Stimulated activated CD8-positive, alpha-beta memory T cell treated with anti-CD3 and anti-CD28 coated beads, Interleukin-12 subunit alpha, Interleukin-12 subunit beta, amount 100 ng/mL, for 24 hours (primary cell): ENCODE measurements around the gene CAMK1D.
"Not testable (repeated sequence)": the region's sequence is repeated elsewhere in the genome, so short reads cannot be mapped to it uniquely, and the experiment has no call there.

Experiments
- DNase-seq: peaks from one replicate; pipeline ENCODE4 v3.0.0-alpha.2; 2020; ENCODE audit errors: extremely low read depth

The CAMK1D gene

GRCh38 chr10:12492016-12492415 is 142.7 kb downstream of the CAMK1D start:
- no peak for DNase-seq

GRCh38 chr10:12497046-12497445 is 147.7 kb downstream of the CAMK1D start:
- DNase-seq, result not testable (repeated sequence)

- no peak for DNase-seq
Measured at GRCh38 chr10:12499076-12499986, 150.0 kb downstream of the CAMK1D start.

GRCh38 chr10:12500381-12501303 is 151.3 kb downstream of the CAMK1D start:
- DNase-seq, result no peak

- DNase-seq, result no peak
Measured at GRCh38 chr10:12501324-12501723, 152.0 kb downstream of the CAMK1D start.

- no peak for DNase-seq
Measured at GRCh38 chr10:12501841-12502525, 152.6 kb downstream of the CAMK1D start.

GRCh38 chr10:12502526-12503274 is 153.4 kb downstream of the CAMK1D start:
- no peak for DNase-seq

GRCh38 chr10:12503311-12503710 is 154.0 kb downstream of the CAMK1D start:
- no peak for DNase-seq

- no peak for DNase-seq
Measured at GRCh38 chr10:12504176-12504575, 154.8 kb downstream of the CAMK1D start.

GRCh38 chr10:12504628-12505027 is 155.3 kb downstream of the CAMK1D start:
- no peak for DNase-seq

GRCh38 chr10:12505683-12506082 is 156.3 kb downstream of the CAMK1D start:
- DNase-seq, result no peak

- DNase-seq, result no peak
Measured at GRCh38 chr10:12507165-12507850, 158.0 kb downstream of the CAMK1D start.

- no peak for DNase-seq
Measured at GRCh38 chr10:12508165-12508564, 158.8 kb downstream of the CAMK1D start.

GRCh38 chr10:12509016-12509793 is 159.9 kb downstream of the CAMK1D start:
- no peak for DNase-seq

- no peak for DNase-seq
Measured at GRCh38 chr10:12509794-12510100, 160.4 kb downstream of the CAMK1D start.

GRCh38 chr10:12510501-12510941 is 161.2 kb downstream of the CAMK1D start:
- DNase-seq, result no peak

- DNase-seq, result no peak
Measured at GRCh38 chr10:12510984-12511383, 161.6 kb downstream of the CAMK1D start.

- DNase-seq, result no peak
Measured at GRCh38 chr10:12511651-12512050, 162.3 kb downstream of the CAMK1D start.

- no peak for DNase-seq
Measured at GRCh38 chr10:12512332-12513002, 163.1 kb downstream of the CAMK1D start.
